Mucosa of descending colon (tissue), 3 donors: ENCODE data around the gene PTP4A2. TPM values are rescaled to one million over a fixed set of nuclear protein-coding genes. Genes with fewer than 3 reads are reported as not detected.

Experiments
- ATAC-seq: fragments of 200-7000 bp; cut with Tn5 transposase; one replicate; pipeline ENCODE4 v1.9.1; 2020; ENCODE audit warnings: mild to moderate bottlenecking, moderate library complexity
- DNase-seq, 3 donors: peaks; one replicate each; pipeline ENCODE4 v3.0.0-alpha.2; 2020
- H3K36me3 ChIP-seq: fragments of 200-600 bp; one replicate; pipeline ENCODE4 v1.8.0; 2021; ENCODE audit warnings: low read depth, mild to moderate bottlenecking
- H3K4me1 ChIP-seq: fragments of 200-600 bp; one replicate; pipeline ENCODE4 v1.8.0; 2021; ENCODE audit warnings: low read depth, mild to moderate bottlenecking
- H3K4me3 ChIP-seq: fragments of 200-600 bp; one replicate; pipeline ENCODE4 v1.8.0; 2021; ENCODE audit warnings: mild to moderate bottlenecking
- H3K9me3 ChIP-seq: fragments of 200-600 bp; one replicate; pipeline ENCODE4 v1.8.0; 2021; ENCODE audit warnings: mild to moderate bottlenecking
- intact Hi-C, 2 donors: fragments of 100-400 bp; cut with DNase I in 1 of 2; cut with micrococcal nuclease in 1 of 2; formaldehyde crosslinking; loops; one replicate each; pipeline versions ENCODE4 v1.11.0 to v1.11.1; 2022; cut with DNase I, micrococcal nuclease
- total RNA-seq, 3 donors: library from RNA; stranded (reverse); fragmentation: NEBNext Ultra II Directional in 2 of 3; extraction: Animal tissue kit (Norgen Biotek cat#: 25700) in 2 of 3; gene quantifications; one replicate each; pipeline versions ENCODE4 v1.2.1 to v1.2.4, GENCODE V29; 2021 to 2023
- TF ChIP-seq, protein P1 (sequence below): fragments of 200-600 bp; IDR thresholded peaks from one replicate; pipeline ENCODE4 v1.8.0; 2022; ENCODE audit warnings: antibody characterized with exemption, mild to moderate bottlenecking
- donor health status: DM: no; HTN: no; CAD: no; lungs with moderate emphysema.
- donor health status: DM: no; HTN: no; CAD: no.
- donor health status: DM: no; HTN: yes; CAD: no.

PTP4A2 gene
- total RNA-seq, 3 donors from 2014 or later, result 211 to 307 (median 298) TPM

DNA sequence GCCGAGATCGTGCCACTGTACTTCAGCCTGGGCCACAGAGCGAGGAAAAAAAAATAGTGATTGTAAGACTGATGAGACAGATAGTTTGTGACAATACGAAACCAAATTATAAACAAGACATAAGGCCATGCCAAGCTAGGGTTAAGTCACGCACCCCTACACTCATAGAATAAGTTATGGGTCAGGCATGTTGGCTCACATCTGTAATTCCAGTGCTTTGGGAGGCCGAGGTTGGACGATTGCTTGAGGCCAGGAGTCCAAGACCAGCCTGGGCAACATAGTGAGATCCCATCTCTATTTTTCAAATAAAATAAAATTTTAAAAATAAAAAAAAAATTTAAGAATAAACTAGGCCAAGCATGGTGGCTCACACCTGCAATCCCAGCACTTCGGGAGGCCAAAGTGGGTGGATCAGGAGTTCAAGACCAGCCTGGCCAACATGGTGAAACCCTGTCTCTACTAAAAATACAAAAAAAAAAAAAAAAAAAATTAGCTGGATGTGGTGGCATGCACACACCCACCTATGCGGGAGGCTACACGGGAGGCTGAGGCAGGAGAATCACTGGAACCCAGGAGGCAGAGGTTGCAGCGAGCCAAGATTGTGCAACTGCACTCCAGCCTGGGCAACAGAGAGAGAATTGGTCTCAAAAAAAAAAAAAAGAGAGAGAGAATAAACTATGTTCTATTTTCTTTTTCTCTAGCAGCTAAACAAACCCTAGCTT lies 72.3 kb downstream of the PTP4A2 start:
- intact Hi-C loops, result no loop called here
- Histone ChIP-seq H3K36me3 (no peaks in the 10 kb centered on the region), H3K9me3 (no peaks in the 10 kb centered on the region), H3K4me3 (no peak overlapping the region), H3K4me1 (no peaks in the 10 kb centered on the region)
- TF ChIP-seq, protein P1, sequence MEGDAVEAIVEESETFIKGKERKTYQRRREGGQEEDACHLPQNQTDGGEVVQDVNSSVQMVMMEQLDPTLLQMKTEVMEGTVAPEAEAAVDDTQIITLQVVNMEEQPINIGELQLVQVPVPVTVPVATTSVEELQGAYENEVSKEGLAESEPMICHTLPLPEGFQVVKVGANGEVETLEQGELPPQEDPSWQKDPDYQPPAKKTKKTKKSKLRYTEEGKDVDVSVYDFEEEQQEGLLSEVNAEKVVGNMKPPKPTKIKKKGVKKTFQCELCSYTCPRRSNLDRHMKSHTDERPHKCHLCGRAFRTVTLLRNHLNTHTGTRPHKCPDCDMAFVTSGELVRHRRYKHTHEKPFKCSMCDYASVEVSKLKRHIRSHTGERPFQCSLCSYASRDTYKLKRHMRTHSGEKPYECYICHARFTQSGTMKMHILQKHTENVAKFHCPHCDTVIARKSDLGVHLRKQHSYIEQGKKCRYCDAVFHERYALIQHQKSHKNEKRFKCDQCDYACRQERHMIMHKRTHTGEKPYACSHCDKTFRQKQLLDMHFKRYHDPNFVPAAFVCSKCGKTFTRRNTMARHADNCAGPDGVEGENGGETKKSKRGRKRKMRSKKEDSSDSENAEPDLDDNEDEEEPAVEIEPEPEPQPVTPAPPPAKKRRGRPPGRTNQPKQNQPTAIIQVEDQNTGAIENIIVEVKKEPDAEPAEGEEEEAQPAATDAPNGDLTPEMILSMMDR, result no peak
- ATAC-seq (no peak), DNase-seq (no peak)

DNA sequence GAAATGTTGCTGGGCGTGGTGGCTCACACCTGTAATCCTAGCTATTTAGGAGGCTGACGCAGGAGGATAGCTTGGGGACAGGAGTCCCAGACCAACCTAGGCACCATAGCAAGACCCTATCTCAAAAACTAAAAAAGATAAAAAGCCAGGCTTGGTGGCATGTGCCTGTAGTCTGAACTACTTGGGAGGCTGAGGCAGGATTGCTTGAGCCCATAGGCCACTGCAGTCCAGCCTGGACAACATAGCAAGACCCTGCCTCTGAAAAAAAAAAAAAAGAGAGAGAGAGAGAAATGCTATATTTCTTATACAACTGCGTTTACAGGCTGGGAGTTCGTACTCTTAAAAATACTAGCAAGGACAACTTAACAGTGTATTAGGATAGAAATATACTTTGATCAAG lies 76.1 kb downstream of the PTP4A2 start:
- TF ChIP-seq, protein P1, result no peak

DNA sequence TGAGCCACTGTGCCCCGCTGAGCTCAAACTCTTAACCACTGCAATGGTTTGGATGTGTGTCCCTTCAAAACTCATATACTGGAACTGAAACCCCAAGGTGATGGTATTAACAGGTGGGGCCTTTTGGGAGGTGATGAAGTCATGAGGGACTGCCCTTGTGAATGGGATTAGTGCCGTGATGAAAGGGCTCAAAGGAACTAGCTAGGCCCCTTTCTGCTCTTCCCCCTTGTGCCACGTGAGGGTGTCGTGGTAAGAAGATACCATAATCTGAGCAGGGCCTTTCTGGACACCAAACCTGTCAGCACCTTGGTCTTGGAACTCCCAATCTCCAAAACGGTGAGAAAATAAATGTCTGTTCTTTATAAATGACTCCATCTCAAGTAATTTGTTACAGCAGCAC lies 76.8 kb downstream of the PTP4A2 start:
- Histone ChIP-seq H3K4me3 (no peak overlapping the region), H3K4me1 (no peaks in the 10 kb centered on the region), H3K36me3 (no peaks in the 10 kb centered on the region), H3K9me3 (no peaks in the 10 kb centered on the region)
- intact Hi-C loops, result no loop called here
- DNase-seq (no peak), ATAC-seq (no peak)
- TF ChIP-seq, protein P1, result no peak

More for the DNA sequence above, 76.1 kb downstream of the PTP4A2 start:
- ATAC-seq (no peak), DNase-seq (no peak)
- Histone ChIP-seq H3K4me3 (no peak overlapping the region), H3K36me3 (no peaks in the 10 kb centered on the region), H3K9me3 (no peaks in the 10 kb centered on the region), H3K4me1 (no peaks in the 10 kb centered on the region)
- intact Hi-C loops, result no loop called here

DNA sequence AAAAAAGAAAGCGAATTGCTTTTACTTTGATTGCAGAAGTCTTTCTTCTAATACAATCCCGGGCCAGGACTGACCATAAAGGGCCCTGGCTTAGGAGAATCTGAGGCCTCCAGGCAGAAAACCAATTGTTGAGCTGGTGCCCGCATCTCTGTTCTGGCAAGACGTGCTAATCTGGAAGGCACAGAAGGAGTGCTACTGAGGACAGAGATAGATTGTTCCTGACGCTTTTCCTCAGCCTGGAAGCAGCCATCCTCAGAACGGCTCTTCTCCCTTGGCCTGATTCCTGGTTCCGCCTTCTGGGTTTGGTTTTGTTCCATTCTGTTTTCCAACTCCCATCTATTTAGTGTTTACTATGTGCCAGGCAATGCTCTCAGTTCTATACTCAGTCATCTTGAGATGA lies 77.6 kb downstream of the PTP4A2 start:
- no peaks in the 10 kb centered on the region for H3K9me3 ChIP-seq
- TF ChIP-seq, protein P1, result no peak
- H3K4me3 ChIP-seq, result no peak overlapping the region
- intact Hi-C loops, result no loop called here
- DNase-seq, result no peak
- no peaks in the 10 kb centered on the region for H3K4me1 ChIP-seq
- H3K36me3 ChIP-seq, result no peaks in the 10 kb centered on the region
- no peak for ATAC-seq

DNA sequence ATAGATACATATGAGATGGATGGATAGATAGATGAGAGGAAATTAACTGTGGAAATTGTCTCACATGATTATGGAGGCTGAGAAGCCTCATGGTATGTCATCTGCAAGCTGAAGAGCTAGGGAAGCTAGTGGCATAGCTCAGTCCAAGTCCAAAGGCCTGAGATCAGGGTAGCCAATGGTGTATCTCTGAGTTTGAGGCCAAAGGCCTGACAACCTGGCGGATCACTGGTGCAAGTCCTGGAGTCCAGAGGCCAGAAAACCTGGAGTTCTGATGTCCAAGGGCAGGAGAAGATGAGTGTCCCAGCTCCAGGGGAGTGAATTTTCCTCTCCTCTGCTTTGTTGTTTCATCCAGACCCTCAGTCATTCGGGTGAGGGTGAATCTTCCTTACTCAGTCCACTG lies 78.4 kb downstream of the PTP4A2 start:
- Histone ChIP-seq H3K4me3 (no peak overlapping the region), H3K4me1 (no peaks in the 10 kb centered on the region), H3K36me3 (no peaks in the 10 kb centered on the region), H3K9me3 (no peaks in the 10 kb centered on the region)
- ATAC-seq (no peak), DNase-seq (no peak)
- TF ChIP-seq, protein P1, result no peak
- intact Hi-C loops, result no loop called here
